D721Med (cell line): ENCODE measurements around the gene VPS45.
"Not testable (repeated sequence)": the region's sequence is repeated elsewhere in the genome, so short reads cannot be mapped to it uniquely, and the experiment has no call there.

ENCODE experiments used
- DNase-seq: peaks from one replicate; pipeline ENCODE4 v3.0.0; 2011; ENCODE audit warnings: low spot score; ENCODE audit not compliant: insufficient read length
- FAIRE-seq: peaks from 2 replicates; lab custom pipeline; 2011; peaks lifted over from hg19 to GRCh38; lab: Jason Lieb, UNC
- CTCF ChIP-seq: IDR thresholded peaks from 2 replicates; pipeline ENCODE4 v1.5.1; 2012; ENCODE audit warnings: mild to moderate bottlenecking, control low read depth; ENCODE audit not compliant: insufficient read depth; ENCODE audit errors: missing control alignments

VPS45 gene

GRCh38 chr1:150034336-150034735 lies 33.2 kb upstream of the VPS45 start:
- FAIRE-seq, result no peak
- TF ChIP-seq CTCF, result no peak
- DNase-seq, result no peak

GRCh38 chr1:150049926-150050325 lies 17.6 kb upstream of the VPS45 start:
- no peak for DNase-seq
- TF ChIP-seq CTCF, result no peak
- FAIRE-seq, result no peak

GRCh38 chr1:150051089-150051373 lies 16.5 kb upstream of the VPS45 start:
- no peak for TF ChIP-seq CTCF
- no peak for FAIRE-seq
- no peak for DNase-seq

GRCh38 chr1:150051905-150052412 lies 15.6 kb upstream of the VPS45 start:
- FAIRE-seq, DNase-seq: not testable (repeated sequence)

GRCh38 chr1:150053926-150054325 lies 13.7 kb upstream of the VPS45 start:
- no peak for TF ChIP-seq CTCF
- DNase-seq, result no peak
- FAIRE-seq, result no peak

GRCh38 chr1:150055507-150055906 lies 12.1 kb upstream of the VPS45 start:
- DNase-seq, result not testable (repeated sequence)

GRCh38 chr1:150056407-150056806 lies 11.2 kb upstream of the VPS45 start:
- FAIRE-seq, result no peak
- no peak for TF ChIP-seq CTCF
- DNase-seq, result no peak

More at GRCh38 chr1:150055507-150055906, 12.1 kb upstream of the VPS45 start:
- not testable (repeated sequence) for FAIRE-seq

GRCh38 chr1:150060260-150060659 lies 7.3 kb upstream of the VPS45 start:
- FAIRE-seq (no peak), DNase-seq (no peak)
- no peak for TF ChIP-seq CTCF
